Testis (tissue), 2 donors: ENCODE data around the gene RHOT1.

Experiments used
- POLR2A ChIP-seq: fragments of 450-650 bp; IDR thresholded peaks from one replicate; pipeline ENCODE4 v1.6.1; 2017; ENCODE audit warnings: antibody characterized with exemption, mild to moderate bottlenecking, moderate library complexity
- TF ChIP-seq, protein P1 (sequence below), 3 experiments: fragments of 450-650 bp in 2 of 3; fragments of 200-600 bp in 1 of 3; sonication (generic) in 1 of 3; IDR thresholded peaks; one replicate each; pipeline ENCODE4 v1.5.1; 2016 to 2019; ENCODE audit warnings: antibody characterized with exemption in 3 of 3, mild to moderate bottlenecking in 2 of 3, moderate library complexity in 1 of 3

- TF ChIP-seq, protein P1, sequence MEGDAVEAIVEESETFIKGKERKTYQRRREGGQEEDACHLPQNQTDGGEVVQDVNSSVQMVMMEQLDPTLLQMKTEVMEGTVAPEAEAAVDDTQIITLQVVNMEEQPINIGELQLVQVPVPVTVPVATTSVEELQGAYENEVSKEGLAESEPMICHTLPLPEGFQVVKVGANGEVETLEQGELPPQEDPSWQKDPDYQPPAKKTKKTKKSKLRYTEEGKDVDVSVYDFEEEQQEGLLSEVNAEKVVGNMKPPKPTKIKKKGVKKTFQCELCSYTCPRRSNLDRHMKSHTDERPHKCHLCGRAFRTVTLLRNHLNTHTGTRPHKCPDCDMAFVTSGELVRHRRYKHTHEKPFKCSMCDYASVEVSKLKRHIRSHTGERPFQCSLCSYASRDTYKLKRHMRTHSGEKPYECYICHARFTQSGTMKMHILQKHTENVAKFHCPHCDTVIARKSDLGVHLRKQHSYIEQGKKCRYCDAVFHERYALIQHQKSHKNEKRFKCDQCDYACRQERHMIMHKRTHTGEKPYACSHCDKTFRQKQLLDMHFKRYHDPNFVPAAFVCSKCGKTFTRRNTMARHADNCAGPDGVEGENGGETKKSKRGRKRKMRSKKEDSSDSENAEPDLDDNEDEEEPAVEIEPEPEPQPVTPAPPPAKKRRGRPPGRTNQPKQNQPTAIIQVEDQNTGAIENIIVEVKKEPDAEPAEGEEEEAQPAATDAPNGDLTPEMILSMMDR (IDR thresholded peaks at IDR 0.05): no peak
- TF ChIP-seq POLR2A: no peak
Observed at GRCh38 chr17:32136856-32137255, 5.4 kb upstream of the RHOT1 start.
